ENCODE results near the gene IZUMO1.
"Not testable (repeated sequence)": the region's sequence is repeated elsewhere in the genome, so short reads cannot be mapped to it uniquely, and the experiment has no call there.

The IZUMO1 gene

GRCh38 chr19:48711106-48711662 is 35.5 kb downstream of the IZUMO1 start:
- no peak for DNase-seq

- no peak for DNase-seq
Observed at GRCh38 chr19:48708471-48708870, 38.2 kb downstream of the IZUMO1 start.

DNA sequence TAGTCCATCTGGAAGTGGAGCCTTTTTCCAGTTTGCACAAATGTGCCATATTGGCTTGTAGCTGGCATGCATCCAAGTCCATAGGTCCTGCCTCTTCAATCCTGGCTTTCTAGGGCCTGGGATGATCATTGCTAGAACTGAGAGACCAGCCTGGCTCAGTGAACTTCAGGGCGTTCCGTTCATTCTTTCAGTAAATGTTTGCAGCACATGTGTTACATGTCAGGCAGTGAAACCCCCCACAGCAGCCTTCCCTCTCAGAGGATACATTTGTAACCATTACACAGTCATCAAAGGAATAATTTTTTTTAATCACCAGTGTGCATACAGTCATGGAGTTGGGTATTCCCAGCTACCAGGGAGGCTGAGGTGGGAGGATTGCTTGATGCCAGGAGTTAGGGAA is 41.3 kb downstream of the IZUMO1 start:
- DNase-seq, result no peak

DNA sequence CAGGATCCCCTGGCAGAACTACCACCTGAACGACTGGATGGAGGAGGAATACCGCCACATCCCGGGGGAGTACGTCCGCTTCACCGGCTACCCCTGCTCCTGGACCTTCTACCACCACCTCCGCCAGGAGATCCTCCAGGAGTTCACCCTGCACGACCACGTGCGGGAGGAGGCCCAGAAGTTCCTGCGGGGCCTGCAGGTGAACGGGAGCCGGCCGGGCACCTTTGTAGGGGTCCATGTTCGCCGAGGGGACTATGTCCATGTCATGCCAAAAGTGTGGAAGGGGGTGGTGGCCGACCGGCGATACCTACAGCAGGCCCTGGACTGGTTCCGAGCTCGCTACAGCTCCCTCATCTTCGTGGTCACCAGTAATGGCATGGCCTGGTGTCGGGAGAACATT is 43.4 kb downstream of the IZUMO1 start:
- DNase-seq, result no peak

DNA sequence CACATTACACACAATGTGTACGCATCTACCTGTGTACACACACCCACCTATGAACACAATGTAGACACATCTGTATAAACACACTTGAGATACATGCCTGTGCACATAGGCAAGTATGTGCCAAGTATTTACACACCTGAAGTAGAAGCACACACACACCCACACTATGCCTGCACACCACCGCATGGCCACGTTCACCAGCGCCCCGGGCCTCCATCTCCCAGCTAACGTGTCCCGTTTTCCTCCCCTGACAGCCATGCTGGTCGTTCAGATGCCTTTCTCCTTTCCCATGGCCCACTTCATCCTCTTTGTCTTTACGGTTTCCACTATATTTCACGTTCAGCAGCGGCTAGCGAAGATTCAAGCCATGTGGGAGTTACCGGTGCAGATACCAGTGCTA is 44.0 kb downstream of the IZUMO1 start:
- no peak for DNase-seq

DNA sequence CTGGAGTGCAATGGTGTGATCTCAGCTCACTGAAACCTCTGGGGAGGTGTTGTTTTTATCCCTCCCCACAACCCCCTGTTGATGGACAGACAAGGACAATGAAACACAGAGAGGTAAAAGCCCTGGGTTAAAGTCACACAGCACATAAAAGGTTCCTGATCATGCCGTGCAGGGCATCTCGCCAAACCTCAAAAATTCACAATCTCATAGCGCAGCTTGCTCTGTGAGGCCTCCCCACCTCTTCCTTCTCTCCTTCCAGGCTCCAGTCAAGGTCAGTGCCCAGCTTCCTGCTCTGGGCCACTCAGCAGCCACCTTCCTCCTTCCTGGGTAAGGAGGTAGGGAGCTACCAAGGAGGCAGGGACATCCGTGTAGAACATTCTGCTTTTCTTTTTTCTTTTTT is 48.7 kb downstream of the IZUMO1 start:
- DNase-seq, result no peak

GRCh38 chr19:48696353-48697010 is 50.2 kb downstream of the IZUMO1 start:
- no peak for DNase-seq

DNA sequence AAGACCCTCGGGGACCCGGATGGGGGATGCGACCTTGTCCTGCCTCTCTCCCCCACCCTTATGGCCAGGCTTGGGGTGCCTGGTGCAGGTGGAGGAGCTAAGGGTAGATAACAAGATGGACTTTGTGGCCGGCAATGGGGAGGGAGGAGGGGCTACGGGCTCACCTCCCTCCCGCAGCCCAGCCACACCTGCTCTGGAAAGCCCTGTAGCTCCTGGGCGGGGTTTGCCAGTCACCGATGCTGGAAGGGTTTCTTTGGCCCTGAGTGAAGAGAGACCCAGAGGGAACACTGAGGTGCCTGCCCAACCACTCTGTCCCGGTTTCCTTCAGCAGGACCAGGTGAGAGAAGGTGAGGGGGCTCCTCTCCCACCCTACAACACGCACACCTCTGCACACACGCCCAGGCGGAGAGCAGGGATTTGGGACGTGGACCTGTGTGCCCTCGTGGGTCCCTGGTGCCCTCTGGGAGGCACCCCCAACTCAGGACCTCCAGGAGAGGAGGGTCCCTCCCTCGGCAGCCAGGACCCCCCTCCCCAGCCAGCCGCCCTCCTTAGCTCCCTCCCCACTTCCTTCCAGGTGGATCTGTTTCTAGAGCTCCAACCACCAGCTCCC is 50.9 kb downstream of the IZUMO1 start, which contains the start of gene FUT2:
FUT2 (plus strand) TSS at position 229 of the 610 bp plus-strand sequence. CDS start 6,986 bp downstream, outside the sequence.
- DNase-seq, result no peak

GRCh38 chr19:48693629-48694028 is 53.1 kb downstream of the IZUMO1 start:
- not testable (repeated sequence) for DNase-seq

All from stimulated activated CD4-positive, alpha-beta T cell treated with anti-CD3 and anti-CD28 coated beads, Interleukin-12 subunit alpha, Interleukin-12 subunit beta, amount 100 ng/mL, for 4 hours (primary cell).